RWPE1 (cell line): Measurements from ENCODE around the gene NUPR1.

Source experiments
- CTCF ChIA-PET: fragments of 350-600 bp; sonication (Branson Sonifier 250); formaldehyde crosslinking; extraction: SDS; loops from one replicate; lab custom pipeline; 2021; lab: Yijun Ruan, JAX
- POLR2A ChIA-PET: fragments of 400-600 bp; formaldehyde crosslinking; extraction: SDS; loops from one replicate; lab custom pipeline; 2020; ENCODE audit warnings: antibody characterized with exemption; ENCODE audit not compliant: low non-redundant PET; lab: Yijun Ruan, JAX
- DNase-seq: peaks from one replicate; pipeline ENCODE4 v3.0.0; 2012; ENCODE audit warnings: low spot score
- H3K27ac ChIP-seq: fragments of 450-650 bp; 2 replicates; pipeline ENCODE4 v1.5.1; 2017
- TF ChIP-seq, protein P1 (sequence below): fragments of 450-650 bp; conservative IDR thresholded peaks from 2 replicates; pipeline ENCODE4 v1.5.1; 2017; ENCODE audit warnings: low read depth, mild to moderate bottlenecking

NUPR1 gene

DNA sequence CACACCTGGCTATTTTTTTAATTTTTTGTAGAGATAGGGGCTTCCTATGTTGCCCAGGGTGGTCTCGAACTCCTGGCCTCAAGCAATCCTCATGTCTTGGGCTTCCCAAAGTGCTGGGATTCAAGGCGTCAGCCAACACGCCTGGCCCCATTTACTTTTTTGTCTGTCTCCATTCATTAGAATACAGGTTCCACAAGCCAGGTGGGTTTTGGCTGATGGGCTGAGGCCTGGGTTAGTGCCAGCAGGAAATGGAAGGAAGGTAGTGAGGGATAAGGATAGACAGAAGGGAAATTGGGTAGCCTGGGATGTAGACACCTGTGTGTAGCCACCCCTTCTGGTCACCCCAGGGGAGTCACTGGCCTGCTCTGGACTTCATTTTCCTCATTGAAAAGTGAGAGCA, 27.7 kb downstream of the NUPR1 start:
- POLR2A ChIA-PET: no interaction called here
- CTCF ChIA-PET: interaction anchor here (0.7 kb wide), 1 partner anchor 7 kb away, joined by 5 read pairs; no protein-coding TSS in a partner anchor
- DNase-seq: no peak

DNA sequence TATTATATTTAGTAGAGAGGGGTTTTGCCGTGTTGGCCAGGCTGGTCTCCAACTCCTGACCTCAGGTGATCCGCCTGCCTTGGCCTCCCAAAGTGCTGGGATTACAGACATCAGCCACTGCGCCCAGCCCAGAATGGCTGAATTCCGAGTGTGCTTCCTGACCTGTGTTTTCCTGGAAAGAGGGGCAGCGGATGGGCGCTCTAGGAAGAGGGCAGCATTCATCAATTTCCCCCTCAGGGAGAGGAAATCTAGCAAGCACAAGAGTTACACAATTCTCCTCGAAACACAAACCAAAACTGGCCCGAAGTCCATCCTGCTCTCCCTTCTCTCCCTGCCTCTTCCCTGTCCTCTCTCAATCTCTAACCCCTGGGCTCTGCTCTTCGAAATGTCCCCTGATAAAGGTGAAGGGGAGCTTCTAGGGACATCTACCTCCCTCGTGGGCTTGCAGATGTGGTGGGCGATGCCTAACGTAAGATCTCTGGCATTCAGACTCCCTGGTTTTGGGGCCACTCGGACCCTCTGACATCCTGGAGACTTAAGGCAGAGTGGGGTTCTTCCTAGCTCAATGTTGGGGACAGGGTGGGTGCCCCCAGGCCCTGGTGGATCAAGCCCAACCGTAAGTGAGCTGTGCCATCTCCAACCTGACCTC, 33.2 kb downstream of the NUPR1 start:
- no peak for DNase-seq
- ChIA-PET POLR2A (interaction anchor here (0.5 kb wide), 1 partner anchor 14 kb away, joined by 5 read pairs; the partner anchor contains the start of gene CLN3), CTCF (no interaction called here)
- H3K27ac ChIP-seq: no peak overlapping the region
- TF ChIP-seq, protein P1, sequence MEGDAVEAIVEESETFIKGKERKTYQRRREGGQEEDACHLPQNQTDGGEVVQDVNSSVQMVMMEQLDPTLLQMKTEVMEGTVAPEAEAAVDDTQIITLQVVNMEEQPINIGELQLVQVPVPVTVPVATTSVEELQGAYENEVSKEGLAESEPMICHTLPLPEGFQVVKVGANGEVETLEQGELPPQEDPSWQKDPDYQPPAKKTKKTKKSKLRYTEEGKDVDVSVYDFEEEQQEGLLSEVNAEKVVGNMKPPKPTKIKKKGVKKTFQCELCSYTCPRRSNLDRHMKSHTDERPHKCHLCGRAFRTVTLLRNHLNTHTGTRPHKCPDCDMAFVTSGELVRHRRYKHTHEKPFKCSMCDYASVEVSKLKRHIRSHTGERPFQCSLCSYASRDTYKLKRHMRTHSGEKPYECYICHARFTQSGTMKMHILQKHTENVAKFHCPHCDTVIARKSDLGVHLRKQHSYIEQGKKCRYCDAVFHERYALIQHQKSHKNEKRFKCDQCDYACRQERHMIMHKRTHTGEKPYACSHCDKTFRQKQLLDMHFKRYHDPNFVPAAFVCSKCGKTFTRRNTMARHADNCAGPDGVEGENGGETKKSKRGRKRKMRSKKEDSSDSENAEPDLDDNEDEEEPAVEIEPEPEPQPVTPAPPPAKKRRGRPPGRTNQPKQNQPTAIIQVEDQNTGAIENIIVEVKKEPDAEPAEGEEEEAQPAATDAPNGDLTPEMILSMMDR: no peak

More for the DNA sequence above, 27.7 kb downstream of the NUPR1 start:
- no peak overlapping the region for H3K27ac ChIP-seq
- TF ChIP-seq, protein P1: no peak

DNA sequence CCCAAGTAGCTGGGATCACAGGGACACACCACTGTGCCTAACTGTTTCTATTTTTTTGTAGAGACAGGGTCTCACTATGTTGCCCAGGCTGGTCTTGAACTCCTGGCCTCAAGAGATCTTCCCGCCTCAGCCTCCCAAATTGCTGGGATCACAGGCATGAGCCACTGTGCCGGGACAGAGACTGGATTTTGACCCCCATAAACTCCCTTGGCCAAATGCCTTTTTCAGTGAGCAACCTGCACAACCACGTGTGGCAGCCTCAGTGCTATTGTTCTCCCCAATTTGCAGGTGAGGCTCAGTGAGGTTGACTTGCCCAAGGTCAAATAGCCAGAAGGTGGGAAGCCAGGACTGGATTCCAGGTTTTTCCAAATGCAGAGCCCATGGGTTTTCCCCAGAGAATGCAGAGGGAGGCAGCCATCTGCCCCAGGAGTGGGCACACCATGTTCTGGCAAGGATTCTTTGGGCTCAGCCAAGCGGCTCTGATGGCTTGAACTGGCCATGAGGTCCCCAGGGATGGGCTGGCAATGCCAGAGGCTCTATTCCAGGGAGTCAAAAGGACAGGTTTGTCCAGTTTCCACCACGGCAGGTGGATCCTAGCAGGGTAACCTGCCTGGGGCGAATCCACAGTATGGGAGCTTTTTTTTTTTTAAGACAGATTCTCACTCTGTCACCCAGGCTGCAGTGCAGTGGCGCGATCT, 33.9 kb downstream of the NUPR1 start:
- POLR2A ChIA-PET: interaction anchor here (0.5 kb wide), 1 partner anchor 13 kb away, joined by 5 read pairs; the partner anchor contains the start of gene CLN3
- CTCF ChIA-PET: no interaction called here
- TF ChIP-seq, protein P1: no peak
- H3K27ac ChIP-seq: no peak overlapping the region
- DNase-seq: peak; percentile 36

DNA sequence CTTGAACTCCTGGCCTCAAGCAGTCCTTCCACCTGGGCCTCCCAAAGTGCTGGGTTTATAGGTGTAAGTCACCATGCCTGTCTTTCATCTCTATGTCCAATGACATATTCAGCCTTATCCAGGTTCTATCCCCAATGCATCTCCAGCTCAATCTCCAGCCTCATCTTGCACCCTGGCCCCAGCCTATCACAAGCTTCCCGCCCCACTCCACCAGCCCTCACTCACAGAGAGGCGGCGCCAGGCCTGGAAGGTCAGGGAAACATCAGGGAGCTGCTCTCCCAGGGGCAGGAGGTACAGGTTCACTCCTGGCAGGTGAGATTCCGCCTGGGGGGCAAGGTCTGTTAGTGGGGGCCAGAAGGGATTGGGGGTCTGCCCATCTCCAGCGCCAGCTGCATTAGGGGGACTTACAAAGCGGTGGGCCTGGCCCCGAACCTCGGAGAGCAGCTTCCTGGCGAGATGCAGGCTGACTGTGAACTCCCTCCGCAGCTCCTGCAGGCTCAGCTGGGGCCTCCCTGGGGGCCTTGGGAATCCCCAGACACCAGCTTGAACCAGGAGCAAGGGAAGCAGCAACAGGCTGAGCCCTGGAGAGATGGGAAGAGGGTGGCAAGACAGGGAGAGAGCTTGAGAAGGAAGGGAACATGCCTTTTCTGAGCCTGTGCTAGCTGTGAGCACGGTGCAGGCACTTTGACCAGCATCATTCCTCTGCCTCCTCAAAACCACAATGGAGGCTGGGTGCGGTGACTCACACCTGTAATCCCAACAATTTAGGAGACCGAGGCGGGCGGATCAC, 35.1 kb downstream of the NUPR1 start:
- H3K27ac ChIP-seq: no peak overlapping the region
- ChIA-PET CTCF (interaction anchor here (0.5 to 0.6 kb wide), 2 partner anchors 8 to 11 kb away, joined by 3 to 5 read pairs; no protein-coding TSS in a partner anchor), POLR2A (no interaction called here)
- TF ChIP-seq, protein P1: no peak
- no peak for DNase-seq

DNA sequence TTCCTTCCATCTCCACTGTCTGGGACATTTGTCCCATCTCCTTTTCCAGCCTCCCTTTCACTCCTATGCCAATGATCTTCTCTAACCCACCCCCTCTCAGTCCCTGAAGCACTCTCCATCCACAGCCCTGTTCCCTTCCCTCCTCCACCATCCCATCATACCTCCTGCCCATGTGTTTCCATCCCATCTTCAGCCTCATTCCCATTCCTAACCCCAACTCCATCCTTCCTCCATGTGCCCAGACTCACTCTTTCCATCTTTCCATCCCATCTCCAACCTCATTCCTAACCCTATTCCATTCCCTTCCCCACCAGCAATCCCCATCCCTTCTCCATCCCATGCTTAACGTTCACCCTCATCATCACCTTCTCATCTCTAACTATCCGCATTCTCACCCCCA, 36.5 kb downstream of the NUPR1 start:
- POLR2A ChIA-PET: no interaction called here
- CTCF ChIA-PET: no interaction called here
- TF ChIP-seq, protein P1: no peak

More for the DNA sequence above, 36.5 kb downstream of the NUPR1 start:
- no peak for DNase-seq
- H3K27ac ChIP-seq: no peak overlapping the region
